Measurements from ENCODE around the gene IFNLR1. TPM values are rescaled to one million over a fixed set of nuclear protein-coding genes. Genes with fewer than 3 reads are reported as not detected.

IFNLR1 gene
- total RNA-seq, 1 experiment from 2014 or later: 9.6 TPM

DNA sequence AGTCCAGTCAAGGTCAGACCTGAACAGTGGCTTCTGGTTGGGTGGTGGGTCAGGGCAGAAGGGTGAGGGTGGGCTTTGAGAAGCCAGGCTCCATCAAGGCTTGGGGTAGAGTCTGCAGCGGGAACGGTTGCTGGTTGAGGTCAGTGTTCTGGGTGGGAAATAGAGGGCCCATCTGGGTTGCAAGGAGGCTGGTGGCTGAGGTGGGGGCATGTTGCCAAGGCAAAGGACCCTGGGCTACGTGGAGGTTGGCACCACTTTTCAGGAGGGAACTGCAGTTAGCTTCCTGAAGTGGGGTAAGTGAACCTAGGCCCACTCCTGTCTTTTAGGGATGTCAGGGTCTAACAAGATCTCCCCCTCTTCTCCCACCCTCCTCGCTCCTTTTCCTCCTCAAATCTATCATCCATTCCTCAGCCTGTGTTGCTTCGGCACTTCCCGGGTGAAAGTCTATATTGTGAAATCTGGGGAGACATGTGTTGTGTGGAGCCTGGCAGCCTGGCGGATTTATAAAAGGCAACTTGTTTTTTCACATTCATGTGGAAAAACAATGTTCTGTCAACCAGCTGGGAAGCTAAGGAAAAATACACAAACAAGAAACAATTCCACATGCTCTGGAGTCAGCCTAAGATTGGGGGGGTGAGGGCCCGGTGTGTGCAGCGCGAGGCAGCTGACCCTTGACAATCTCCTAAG is 45.6 kb downstream of the IFNLR1 start:
- Mint-ChIP-seq H3K27ac (no peak overlapping the region), H3K36me3 (ENCODE audit: insufficient read depth in 1 of 3, low read depth in 3 of 3) (no peaks in the 10 kb centered on the region), H3K4me3 (no peak overlapping the region), H3K4me1 (peaks cover 3 to 6% of the 10 kb centered on the region in 2 experiments; a peak in 3 of 4 replicates), H3K27me3 (ENCODE audit: low read depth) (peaks cover 6% of the 10 kb centered on the region), H3K9me3 (no peaks in the 10 kb centered on the region)
- Histone ChIP-seq H3K4ac (ENCODE audit: low read depth, low read length) (no peak overlapping the region), H3K18ac (ENCODE audit: insufficient read length, low read depth, low read length) (no peak overlapping the region), H3K9ac (ENCODE audit: extremely low read depth, insufficient read length, low read length) (no peak overlapping the region), H4K91ac (ENCODE audit: insufficient read length, low read depth, low read length) (no peak overlapping the region), H3K9me3 (ENCODE audit: control insufficient read depth, low read depth, low read length) (no peaks in the 10 kb centered on the region), H2BK120ac (ENCODE audit: low read depth, low read length, poor library complexity, severe bottlenecking) (no peak overlapping the region), H4K20me1 (ENCODE audit: control insufficient read depth, insufficient read depth, insufficient read length) (no peaks in the 10 kb centered on the region), H2BK12ac (ENCODE audit: insufficient read length, low read depth, low read length) (no peak overlapping the region), H4K5ac (ENCODE audit: insufficient read length, low read depth, low read length) (no peak overlapping the region), H4K8ac (replicated peaks; ENCODE audit: insufficient read length, low read depth, low read length) (no peak overlapping the region), H2BK15ac (ENCODE audit: low read depth, low read length) (no peak overlapping the region), H2AFZ (ENCODE audit: low read length) (no peak overlapping the region), H3K14ac (ENCODE audit: insufficient read depth, low read length) (no peak overlapping the region), H3K79me2 (ENCODE audit: insufficient read depth, low read length) (no peaks in the 10 kb centered on the region), H3K4me1 (ENCODE audit: insufficient read depth, low read length) (0 out of 2 replicates have a peak, but pooled peaks cover 2% of the 10 kb centered on the region), H3K4me2 (ENCODE audit: insufficient read depth, insufficient read length, low read length) (no peak overlapping the region), H3K56ac (ENCODE audit: insufficient read length, low read depth, low read length) (no peak overlapping the region), H2AK5ac (ENCODE audit: insufficient read length, low read length) (no peak overlapping the region), H3K23me2 (ENCODE audit: insufficient read length, low read depth, low read length, poor library complexity, severe bottlenecking) (no peaks in the 10 kb centered on the region), H3K79me1 (ENCODE audit: insufficient read depth, low read depth, low read length, poor library complexity, severe bottlenecking) (no peaks in the 10 kb centered on the region), H2BK20ac (ENCODE audit: low read depth, low read length, poor library complexity, severe bottlenecking) (no peak overlapping the region), H3K27ac (ENCODE audit: insufficient read length, low read depth, low read length) (no peak overlapping the region), H3K27me3 (ENCODE audit: insufficient read depth, low read length) (no peaks in the 10 kb centered on the region), H3K23ac (ENCODE audit: insufficient read length, low read depth, low read length) (no peak overlapping the region), H3T11ph (ENCODE audit: low read length) (no peak overlapping the region), H2BK5ac (ENCODE audit: insufficient read length, low read length) (no peak overlapping the region)
- WGBS (ENCODE audit: extremely low coverage, insufficient read length, low lambda C conversion rate): no CpG with 5 or more reads among the region's 10 CpGs
- TF ChIP-seq, protein P1, sequence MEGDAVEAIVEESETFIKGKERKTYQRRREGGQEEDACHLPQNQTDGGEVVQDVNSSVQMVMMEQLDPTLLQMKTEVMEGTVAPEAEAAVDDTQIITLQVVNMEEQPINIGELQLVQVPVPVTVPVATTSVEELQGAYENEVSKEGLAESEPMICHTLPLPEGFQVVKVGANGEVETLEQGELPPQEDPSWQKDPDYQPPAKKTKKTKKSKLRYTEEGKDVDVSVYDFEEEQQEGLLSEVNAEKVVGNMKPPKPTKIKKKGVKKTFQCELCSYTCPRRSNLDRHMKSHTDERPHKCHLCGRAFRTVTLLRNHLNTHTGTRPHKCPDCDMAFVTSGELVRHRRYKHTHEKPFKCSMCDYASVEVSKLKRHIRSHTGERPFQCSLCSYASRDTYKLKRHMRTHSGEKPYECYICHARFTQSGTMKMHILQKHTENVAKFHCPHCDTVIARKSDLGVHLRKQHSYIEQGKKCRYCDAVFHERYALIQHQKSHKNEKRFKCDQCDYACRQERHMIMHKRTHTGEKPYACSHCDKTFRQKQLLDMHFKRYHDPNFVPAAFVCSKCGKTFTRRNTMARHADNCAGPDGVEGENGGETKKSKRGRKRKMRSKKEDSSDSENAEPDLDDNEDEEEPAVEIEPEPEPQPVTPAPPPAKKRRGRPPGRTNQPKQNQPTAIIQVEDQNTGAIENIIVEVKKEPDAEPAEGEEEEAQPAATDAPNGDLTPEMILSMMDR (conservative IDR thresholded peaks at IDR 0.05): no peak
- no peak for DNase-seq

Measured in H9 (cell line).